ENCODE measurements around the gene CARNS1. TPM values are rescaled to one million over a fixed set of nuclear protein-coding genes. Genes with fewer than 3 reads are reported as not detected.

The CARNS1 gene
- total and polyA plus RNA-seq, 2 of the 13 experiments (the other 11 are each of a cell fraction or from before 2014, with no cell fraction given), result not detected

- TF ChIP-seq ZNF770 (CRISPR knock-in tag; IDR thresholded peaks at IDR 0.05), result peak; percentile 72
- TF ChIP-seq, protein P1, sequence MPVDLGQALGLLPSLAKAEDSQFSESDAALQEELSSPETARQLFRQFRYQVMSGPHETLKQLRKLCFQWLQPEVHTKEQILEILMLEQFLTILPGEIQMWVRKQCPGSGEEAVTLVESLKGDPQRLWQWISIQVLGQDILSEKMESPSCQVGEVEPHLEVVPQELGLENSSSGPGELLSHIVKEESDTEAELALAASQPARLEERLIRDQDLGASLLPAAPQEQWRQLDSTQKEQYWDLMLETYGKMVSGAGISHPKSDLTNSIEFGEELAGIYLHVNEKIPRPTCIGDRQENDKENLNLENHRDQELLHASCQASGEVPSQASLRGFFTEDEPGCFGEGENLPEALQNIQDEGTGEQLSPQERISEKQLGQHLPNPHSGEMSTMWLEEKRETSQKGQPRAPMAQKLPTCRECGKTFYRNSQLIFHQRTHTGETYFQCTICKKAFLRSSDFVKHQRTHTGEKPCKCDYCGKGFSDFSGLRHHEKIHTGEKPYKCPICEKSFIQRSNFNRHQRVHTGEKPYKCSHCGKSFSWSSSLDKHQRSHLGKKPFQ (CRISPR knock-in tag; IDR thresholded peaks at IDR 0.05; ENCODE audit: insufficient replicate concordance), result peak; percentile 86
Measured at GRCh38 chr11:67427364-67427859, 11.9 kb downstream of the CARNS1 start (continued).

- peaks cover 36% of the 10 kb centered on the region for H3K4me1 ChIP-seq (ENCODE audit: insufficient read depth, low read length)
- FAIRE-seq, result peak; percentile 86
- intact Hi-C loops (cut with micrococcal nuclease; ENCODE audit: unreplicated experiment), result loop anchor here (2.0 kb wide), 1 partner anchor 14 kb away; the partner anchor contains the start of gene CORO1B
- H3K27me3 ChIP-seq (ENCODE audit: control insufficient read depth in 1 of 2, insufficient read depth in 2 of 2, low read length in 2 of 2), result no peaks in the 10 kb centered on the region; a peak in 1 of 5 replicates
- H3K36me3 ChIP-seq (replicated peaks in 1 of 2; ENCODE audit: control insufficient read depth in 1 of 2, insufficient read depth in 2 of 2, low read length in 2 of 2), result peaks cover 11 to 14% of the 10 kb centered on the region in 2 experiments; a peak in 4 of 5 replicates
- under 1% methylated on average over 33 of the region's 68 CpGs for WGBS (ENCODE audit: low lambda C conversion rate)
- peak within 1 kb of the TSS; percentile 97 for H3K9ac ChIP-seq (ENCODE audit: insufficient read depth, low read depth, low read length)
- peak; percentile 93 for DNase-seq (ENCODE audit: low spot score)
- no peaks in the 10 kb centered on the region for H4K20me1 ChIP-seq (ENCODE audit: insufficient read depth, low read length)
- H3K4me2 ChIP-seq (ENCODE audit: low read depth, low read length), result peak within 1 kb of the TSS; percentile 93
- BruUV-seq (replicated peaks), result no TSS peak
- H3K79me2 ChIP-seq (ENCODE audit: insufficient read depth, low read length), result peaks cover 13% of the 10 kb centered on the region
- in situ Hi-C loops (cut with HindIII; ENCODE audit: extremely low pct_ligation_motif_present, low pct_unique_long_range_greater_than_20kb), result loop anchor here (5.0 kb wide), 1 partner anchor 34 kb away; no protein-coding TSS in a partner anchor
- ChIA-PET POLR2A (interaction anchor here (0.9 to 3.0 kb wide), 12 partner anchors 9 to 75 kb away, joined by 3 to 12 read pairs (median 5); partner anchors contain the start of genes CORO1B, POLD4, PPP1CA and PTPRCAP), CTCF (ENCODE audit: low intra/inter-chr PET ratio, low total read pairs) (no interaction called here)
- H3K9me3 ChIP-seq (ENCODE audit: low read length), result no peaks in the 10 kb centered on the region
- peak; percentile 81 for ATAC-seq
- H2AFZ ChIP-seq (ENCODE audit: low read length), result peak within 1 kb of the TSS; percentile 71
- peak within 1 kb of the TSS; percentile 85 for H3K27ac ChIP-seq (ENCODE audit: extremely low read length, insufficient read depth, low read length)
- peak within 1 kb of the TSS; percentile 84 to 98 (median 90) for H3K4me3 ChIP-seq (replicated peaks in 1 of 3; ENCODE audit: insufficient read depth in 1 of 3, low read depth in 2 of 3, low read length in 3 of 3)
- peak; percentile 61; the same call in 1 of the 2 replicates for TF ChIP-seq ZNF431 (CRISPR knock-in tag; IDR thresholded peaks at IDR 0.05; ENCODE audit: borderline replicate concordance, low read depth)
- TF ChIP-seq, protein P2, sequence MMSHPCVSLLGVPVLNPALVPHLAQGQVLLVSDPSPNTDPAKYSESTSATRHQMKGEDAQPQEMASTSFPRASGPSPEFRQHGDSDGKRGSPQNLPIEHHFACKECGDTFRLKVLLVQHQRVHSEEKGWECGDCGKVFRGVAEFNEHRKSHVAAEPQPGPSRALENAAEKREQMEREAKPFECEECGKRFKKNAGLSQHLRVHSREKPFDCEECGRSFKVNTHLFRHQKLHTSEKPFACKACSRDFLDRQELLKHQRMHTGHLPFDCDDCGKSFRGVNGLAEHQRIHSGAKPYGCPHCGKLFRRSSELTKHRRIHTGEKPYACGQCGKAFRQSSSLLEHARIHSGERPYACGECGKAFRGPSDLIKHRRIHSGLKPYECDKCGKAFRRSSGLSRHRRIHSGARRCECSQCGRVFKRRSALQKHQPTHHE (CRISPR knock-in tag; IDR thresholded peaks at IDR 0.05; ENCODE audit: borderline replicate concordance), result peak; percentile 81; the same call in 1 of the 2 replicates
- no peak for TF ChIP-seq ZSCAN25 (CRISPR knock-in tag; IDR thresholded peaks at IDR 0.05)
- TF ChIP-seq, protein P3, sequence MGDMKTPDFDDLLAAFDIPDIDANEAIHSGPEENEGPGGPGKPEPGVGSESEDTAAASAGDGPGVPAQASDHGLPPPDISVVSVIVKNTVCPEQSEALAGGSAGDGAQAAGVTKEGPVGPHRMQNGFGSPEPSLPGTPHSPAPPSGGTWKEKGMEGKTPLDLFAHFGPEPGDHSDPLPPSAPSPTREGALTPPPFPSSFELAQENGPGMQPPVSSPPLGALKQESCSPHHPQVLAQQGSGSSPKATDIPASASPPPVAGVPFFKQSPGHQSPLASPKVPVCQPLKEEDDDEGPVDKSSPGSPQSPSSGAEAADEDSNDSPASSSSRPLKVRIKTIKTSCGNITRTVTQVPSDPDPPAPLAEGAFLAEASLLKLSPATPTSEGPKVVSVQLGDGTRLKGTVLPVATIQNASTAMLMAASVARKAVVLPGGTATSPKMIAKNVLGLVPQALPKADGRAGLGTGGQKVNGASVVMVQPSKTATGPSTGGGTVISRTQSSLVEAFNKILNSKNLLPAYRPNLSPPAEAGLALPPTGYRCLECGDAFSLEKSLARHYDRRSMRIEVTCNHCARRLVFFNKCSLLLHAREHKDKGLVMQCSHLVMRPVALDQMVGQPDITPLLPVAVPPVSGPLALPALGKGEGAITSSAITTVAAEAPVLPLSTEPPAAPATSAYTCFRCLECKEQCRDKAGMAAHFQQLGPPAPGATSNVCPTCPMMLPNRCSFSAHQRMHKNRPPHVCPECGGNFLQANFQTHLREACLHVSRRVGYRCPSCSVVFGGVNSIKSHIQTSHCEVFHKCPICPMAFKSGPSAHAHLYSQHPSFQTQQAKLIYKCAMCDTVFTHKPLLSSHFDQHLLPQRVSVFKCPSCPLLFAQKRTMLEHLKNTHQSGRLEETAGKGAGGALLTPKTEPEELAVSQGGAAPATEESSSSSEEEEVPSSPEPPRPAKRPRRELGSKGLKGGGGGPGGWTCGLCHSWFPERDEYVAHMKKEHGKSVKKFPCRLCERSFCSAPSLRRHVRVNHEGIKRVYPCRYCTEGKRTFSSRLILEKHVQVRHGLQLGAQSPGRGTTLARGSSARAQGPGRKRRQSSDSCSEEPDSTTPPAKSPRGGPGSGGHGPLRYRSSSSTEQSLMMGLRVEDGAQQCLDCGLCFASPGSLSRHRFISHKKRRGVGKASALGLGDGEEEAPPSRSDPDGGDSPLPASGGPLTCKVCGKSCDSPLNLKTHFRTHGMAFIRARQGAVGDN (CRISPR knock-in tag; IDR thresholded peaks at IDR 0.05), result peak; percentile 68
- TF ChIP-seq MATR3 (CRISPR knock-in tag; IDR thresholded peaks at IDR 0.05), result no peak
- 0 out of 2 replicates have a peak, but pooled peaks have one; percentile 85 for TF ChIP-seq ZFP37 (CRISPR knock-in tag; IDR thresholded peaks at IDR 0.05; ENCODE audit: borderline replicate concordance)
- peak; percentile 43; the same call in 1 of the 2 replicates for TF ChIP-seq SMAD1 (CRISPR knock-in tag; IDR thresholded peaks at IDR 0.05; ENCODE audit: borderline replicate concordance, low read depth)
Measured at GRCh38 chr11:67428052-67429001, 12.8 kb downstream of the CARNS1 start, which contains the start of gene RPS6KB2. RPS6KB2 (plus strand) TSS chr11:67428494; CDS start chr11:67428546, 52 bp downstream.
